Activated T-cell treated with anti-CD3 and anti-CD28 coated beads for 48 hours (primary cell): ENCODE results near the gene TMEM63A.
"Not testable (repeated sequence)": the region's sequence is repeated elsewhere in the genome, so short reads cannot be mapped to it uniquely, and the experiment has no call there.

ENCODE experiments used
- DNase-seq: peaks from one replicate; pipeline ENCODE4 v3.0.0-alpha.2; 2020; ENCODE audit warnings: low read depth

The TMEM63A gene

DNA sequence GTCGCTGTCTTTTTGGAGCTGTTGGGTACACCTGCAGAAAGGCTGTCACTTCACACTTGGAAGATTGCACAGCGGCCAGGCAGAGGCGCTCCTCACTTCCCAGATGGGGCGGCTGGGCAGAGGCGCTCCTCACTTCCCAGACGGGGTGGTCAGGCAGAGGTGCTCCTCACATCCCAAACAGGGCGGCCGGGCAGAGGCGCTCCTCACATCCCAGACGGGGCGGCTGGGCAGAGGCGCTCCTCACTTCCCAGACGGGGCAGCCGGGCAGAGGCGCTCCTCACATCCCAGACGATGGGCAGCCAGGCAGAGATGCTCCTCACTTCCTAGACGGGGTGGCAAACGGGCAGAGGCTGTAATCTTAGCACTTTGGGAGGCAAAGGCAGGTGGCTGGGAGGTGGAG, 86.1 kb downstream of the TMEM63A start:
- not testable (repeated sequence) for DNase-seq
